OCI-M1 (cell line): ENCODE measurements around the gene TMPRSS11D.

Source experiments
- DNase-seq: peaks from one replicate; lab custom pipeline; 2025; lab: John Stamatoyannopoulos, UW

Gene TMPRSS11D

GRCh38 chr4:67886281-67886680, 2.5 kb upstream of the TMPRSS11D start:
- no peak for DNase-seq

- no peak for DNase-seq
Observed at GRCh38 chr4:67885762-67886161, 2.0 kb upstream of the TMPRSS11D start.

GRCh38 chr4:67884701-67885100, 899 bp upstream of the TMPRSS11D start:
- no peak for DNase-seq

- peak; percentile 26 for DNase-seq
Observed at GRCh38 chr4:67883458-67883857, 344 bp downstream of the TMPRSS11D start.

GRCh38 chr4:67880866-67881610, 2.8 kb downstream of the TMPRSS11D start:
- DNase-seq: no peak

- no peak for DNase-seq
Observed at GRCh38 chr4:67879486-67879885, 4.3 kb downstream of the TMPRSS11D start.

GRCh38 chr4:67877086-67877485, 6.7 kb downstream of the TMPRSS11D start:
- DNase-seq: no peak

- DNase-seq: no peak
Observed at GRCh38 chr4:67874986-67875385, 8.8 kb downstream of the TMPRSS11D start.

- DNase-seq: no peak
Observed at GRCh38 chr4:67873116-67873515, 10.7 kb downstream of the TMPRSS11D start.

GRCh38 chr4:67871867-67872266, 11.9 kb downstream of the TMPRSS11D start:
- peak; percentile 88 for DNase-seq

GRCh38 chr4:67869580-67870190, 14.1 kb downstream of the TMPRSS11D start:
- DNase-seq: no peak

- no peak for DNase-seq
Observed at GRCh38 chr4:67861513-67861912, 22.3 kb downstream of the TMPRSS11D start.

GRCh38 chr4:67853336-67853735, 30.5 kb downstream of the TMPRSS11D start:
- no peak for DNase-seq

GRCh38 chr4:67820903-67821302, 62.9 kb downstream of the TMPRSS11D start:
- no peak for DNase-seq

GRCh38 chr4:67810011-67810410, 73.8 kb downstream of the TMPRSS11D start:
- no peak for DNase-seq

GRCh38 chr4:67809502-67809901, 74.3 kb downstream of the TMPRSS11D start:
- DNase-seq: no peak

GRCh38 chr4:67796810-67797209, 87.0 kb downstream of the TMPRSS11D start:
- no peak for DNase-seq

GRCh38 chr4:67790721-67791120, 93.1 kb downstream of the TMPRSS11D start:
- DNase-seq: no peak

GRCh38 chr4:67787311-67787710, 96.5 kb downstream of the TMPRSS11D start:
- no peak for DNase-seq

GRCh38 chr4:67785528-67785927, 98.3 kb downstream of the TMPRSS11D start:
- no peak for DNase-seq

- no peak for DNase-seq
Observed at GRCh38 chr4:67779631-67780030, 104.2 kb downstream of the TMPRSS11D start.

- DNase-seq: no peak
Observed at GRCh38 chr4:67776746-67777145, 107.1 kb downstream of the TMPRSS11D start.
